Muscle of arm (tissue), 14 donors: Measurements from ENCODE around the gene IGFBP1. TPM values are rescaled to one million over a fixed set of nuclear protein-coding genes. Genes with fewer than 3 reads are reported as not detected.
"Not testable (repeated sequence)": the region's sequence is repeated elsewhere in the genome, so short reads cannot be mapped to it uniquely, and the experiment has no call there.

Experiments
- DNase-seq: peaks from one replicate; pipeline ENCODE4 v3.0.0-alpha.2; 2013
- long read RNA-seq, 11 donors: transcript quantifications; one replicate each; lab custom pipeline, GENCODE V29; 2026
- polyA plus RNA-seq, 12 donors: library from polyadenylated mRNA; unstranded; fragments of 120-200 nt; gene quantifications; one replicate each; pipeline ENCODE4 v1.2.1, GENCODE V29; 2013; ENCODE audit not compliant: insufficient read length in 12 of 12

IGFBP1 gene
- polyA plus RNA-seq = 1 to 10 TPM in 2 of 12 donors, under 1 TPM in 8, not detected in 2; 0.22 to 1.3 (median 0.35) TPM
- long read RNA-seq, donor 1 = 0 reads
- long read RNA-seq, donor 2 = 0 reads
- long read RNA-seq, donor 3 = 0 reads
- long read RNA-seq, donor 4 = 0 reads
- long read RNA-seq, donor 5, partial matches to known transcripts = 377 of 390 reads
- long read RNA-seq, donor 5, other reads (novel, unspliced or antisense) = 13 of 390 reads
- long read RNA-seq, donor 6, partial matches to known transcripts = 0 of 1 reads
- long read RNA-seq, donor 6, other reads (novel, unspliced or antisense) = 0 of 1 reads
- long read RNA-seq, donor 7 = 0 reads
- long read RNA-seq, donor 8 = 0 reads
- long read RNA-seq, donor 9 = 0 reads
- long read RNA-seq, donor 10, partial matches to known transcripts = 0 of 1 reads
- long read RNA-seq, donor 10, other reads (novel, unspliced or antisense) = 0 of 1 reads
- long read RNA-seq, donor 11 = 0 reads

DNA sequence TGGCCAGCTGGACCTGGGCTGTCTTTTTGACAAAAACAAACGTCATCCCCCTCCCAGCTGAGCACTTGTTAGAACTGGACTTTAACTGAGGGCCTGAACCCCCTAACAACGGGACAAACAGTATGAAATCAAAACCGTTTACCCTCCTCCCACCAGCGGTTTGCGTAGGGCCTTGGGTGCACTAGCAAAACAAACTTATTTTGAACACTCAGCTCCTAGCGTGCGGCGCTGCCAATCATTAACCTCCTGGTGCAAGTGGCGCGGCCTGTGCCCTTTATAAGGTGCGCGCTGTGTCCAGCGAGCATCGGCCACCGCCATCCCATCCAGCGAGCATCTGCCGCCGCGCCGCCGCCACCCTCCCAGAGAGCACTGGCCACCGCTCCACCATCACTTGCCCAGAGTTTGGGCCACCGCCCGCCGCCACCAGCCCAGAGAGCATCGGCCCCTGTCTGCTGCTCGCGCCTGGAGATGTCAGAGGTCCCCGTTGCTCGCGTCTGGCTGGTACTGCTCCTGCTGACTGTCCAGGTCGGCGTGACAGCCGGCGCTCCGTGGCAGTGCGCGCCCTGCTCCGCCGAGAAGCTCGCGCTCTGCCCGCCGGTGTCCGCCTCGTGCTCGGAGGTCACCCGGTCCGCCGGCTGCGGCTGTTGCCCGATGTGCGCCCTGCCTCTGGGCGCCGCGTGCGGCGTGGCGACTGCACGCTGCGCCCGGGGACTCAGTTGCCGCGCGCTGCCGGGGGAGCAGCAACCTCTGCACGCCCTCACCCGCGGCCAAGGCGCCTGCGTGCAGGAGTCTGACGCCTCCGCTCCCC lies at the start of gene IGFBP1:
TSS of gene IGFBP1 (plus strand) at position 304 of the 808 bp plus-strand sequence. CDS start at position 469, 165 bp downstream.
- DNase-seq = no peak

DNA sequence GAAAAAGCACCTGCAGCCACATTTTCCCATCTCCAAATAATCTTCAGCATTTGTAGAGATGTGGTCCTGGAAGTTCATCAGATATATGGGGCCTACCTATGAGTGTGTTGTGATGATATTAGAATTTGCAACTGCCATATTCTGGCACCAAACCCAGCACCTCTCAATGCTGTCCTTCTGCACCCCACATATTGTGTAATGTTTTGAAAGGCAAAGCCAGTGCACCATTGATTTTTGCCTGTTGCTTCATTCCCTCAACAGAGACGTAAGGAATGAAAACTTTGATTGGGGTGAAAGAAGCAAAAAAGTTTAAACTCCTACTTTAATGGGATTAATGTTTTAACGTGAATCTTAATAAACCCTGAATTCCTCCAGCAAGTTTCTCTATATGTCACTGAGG lies 49.4 kb upstream of the IGFBP1 start:
- not testable (repeated sequence) for DNase-seq

DNA sequence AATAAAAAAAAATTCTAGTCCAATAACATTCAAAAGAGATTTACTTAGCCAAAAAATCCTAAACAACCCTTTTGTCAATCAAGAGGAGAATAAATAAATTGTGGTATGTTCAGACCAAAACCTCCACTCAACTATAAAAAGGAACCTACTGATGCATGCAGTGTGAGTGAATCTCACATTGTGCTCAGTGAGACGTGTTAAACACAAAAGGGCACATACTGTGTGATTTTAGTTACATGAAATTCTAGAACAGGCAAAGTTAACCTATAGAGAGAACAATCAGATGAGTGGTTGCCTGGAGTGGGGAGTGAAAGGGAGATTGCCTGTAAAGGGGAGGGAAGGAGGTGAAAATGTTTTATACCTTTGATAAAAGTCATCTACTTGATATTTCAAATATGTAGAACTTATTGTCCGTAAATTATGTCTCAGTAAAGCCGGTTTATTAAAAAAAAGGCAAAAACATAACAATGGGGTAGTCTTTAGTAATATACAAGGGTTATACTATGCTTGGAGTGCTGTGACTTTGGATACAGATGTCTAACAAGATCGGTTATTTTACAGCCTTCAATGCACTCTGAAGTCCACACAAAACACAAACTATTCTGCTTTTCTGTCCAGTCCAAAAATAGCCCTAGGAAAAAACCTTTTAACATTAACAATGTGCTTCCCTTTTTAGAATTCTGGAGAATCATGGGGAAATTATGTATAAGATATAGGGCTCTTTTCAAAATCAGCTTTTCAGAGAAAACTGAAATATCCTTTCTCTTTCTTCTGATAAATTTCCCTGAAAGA lies 46.2 kb upstream of the IGFBP1 start:
- not testable (repeated sequence) for DNase-seq

DNA sequence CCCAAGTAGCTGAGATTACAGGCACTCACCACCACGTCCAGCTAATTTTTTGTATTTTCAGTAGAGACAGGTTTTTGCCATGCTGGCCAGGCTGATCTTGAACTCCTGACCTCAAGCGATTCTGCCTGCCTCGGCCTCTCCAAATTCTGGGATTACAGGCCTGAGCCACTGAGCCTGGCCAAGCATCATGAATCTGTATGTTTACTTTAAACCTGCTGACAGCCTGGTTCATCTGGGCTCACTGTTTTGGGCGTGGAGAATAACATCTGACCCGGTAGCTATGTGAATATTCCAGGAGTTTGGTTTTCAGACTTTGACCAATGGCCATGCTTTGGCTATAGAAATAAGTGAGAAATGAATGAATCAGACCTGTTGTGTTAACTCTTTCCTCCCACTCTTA lies 41.8 kb upstream of the IGFBP1 start:
- DNase-seq = not testable (repeated sequence)

DNA sequence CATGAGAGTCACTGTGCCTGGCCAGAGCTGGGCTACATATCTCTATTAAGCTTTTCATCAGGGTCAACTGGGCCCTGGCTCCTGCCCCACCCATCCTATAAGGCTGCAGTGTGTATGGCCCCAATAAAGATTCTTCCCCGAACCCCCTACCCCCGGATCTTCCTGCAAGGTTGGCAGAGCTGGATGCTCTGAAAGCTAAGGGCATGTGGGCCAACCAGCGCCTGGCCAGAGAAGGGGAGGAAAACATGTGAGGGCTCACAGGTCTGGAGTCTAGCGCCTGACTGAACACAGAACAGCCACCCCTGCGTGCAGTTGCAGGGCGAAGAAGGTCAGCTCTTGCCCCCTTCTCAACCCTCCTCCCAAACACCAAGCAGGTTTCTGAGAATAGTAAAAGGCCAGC lies 39.6 kb upstream of the IGFBP1 start:
- DNase-seq = not testable (repeated sequence)

DNA sequence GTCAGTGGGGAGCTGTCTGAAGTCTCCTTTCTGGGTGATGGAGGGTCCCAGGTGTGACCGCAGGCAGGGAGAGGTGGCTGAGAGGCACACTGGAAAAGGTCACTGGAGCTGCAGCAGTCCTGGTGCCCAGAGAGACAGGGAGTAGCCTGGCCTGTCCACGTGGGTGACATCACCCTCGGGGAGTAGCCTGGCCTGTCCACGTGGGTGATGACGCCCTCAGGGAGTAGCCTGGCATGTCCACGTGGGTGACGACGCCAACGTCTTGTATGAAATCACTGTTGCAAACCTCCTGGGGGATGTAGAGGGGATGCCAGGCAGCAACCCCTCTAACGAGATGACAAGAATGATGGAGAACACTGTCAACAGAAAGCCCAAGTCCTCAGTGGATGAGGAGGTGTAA lies 35.3 kb upstream of the IGFBP1 start:
- not testable (repeated sequence) for DNase-seq

DNA sequence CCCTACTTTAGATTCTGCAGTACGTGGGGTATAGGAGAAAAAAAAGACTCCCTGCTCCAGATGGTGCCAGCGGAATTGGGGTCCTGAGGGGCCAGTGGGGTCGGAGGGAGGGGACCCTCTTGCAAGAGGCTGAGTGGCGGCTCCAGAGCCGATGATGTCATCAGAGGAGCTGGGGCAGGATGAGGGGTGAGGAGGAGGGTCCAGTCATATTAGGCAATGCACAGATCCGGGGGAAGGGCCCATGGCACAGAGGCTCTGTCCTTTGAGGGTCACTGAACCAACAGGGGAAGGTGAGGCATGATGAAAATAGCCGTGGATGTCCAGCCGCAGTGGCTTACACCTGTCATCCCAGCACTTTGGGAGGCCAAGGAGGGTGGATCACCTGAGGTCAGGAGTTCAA lies 34.8 kb upstream of the IGFBP1 start:
- not testable (repeated sequence) for DNase-seq

DNA sequence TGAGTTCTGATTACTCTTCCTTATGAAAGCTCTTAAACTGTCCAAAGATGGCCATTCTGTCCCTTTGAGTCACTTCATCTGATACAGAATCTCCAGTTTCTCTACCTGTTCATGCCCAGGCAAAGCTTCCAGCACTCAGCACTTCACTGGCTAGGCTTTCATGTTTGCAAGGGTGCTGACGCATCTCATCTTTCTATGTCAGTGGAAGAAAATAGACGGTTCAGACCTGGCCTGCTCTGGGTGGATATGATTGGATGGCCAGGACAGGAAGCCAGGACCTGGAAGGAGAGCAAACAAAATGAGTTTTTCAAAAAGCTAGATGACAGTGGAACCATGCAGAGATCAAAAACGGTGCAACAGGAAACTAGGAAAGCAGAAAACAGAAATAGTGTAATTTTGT lies 32.6 kb upstream of the IGFBP1 start:
- DNase-seq = not testable (repeated sequence)

DNA sequence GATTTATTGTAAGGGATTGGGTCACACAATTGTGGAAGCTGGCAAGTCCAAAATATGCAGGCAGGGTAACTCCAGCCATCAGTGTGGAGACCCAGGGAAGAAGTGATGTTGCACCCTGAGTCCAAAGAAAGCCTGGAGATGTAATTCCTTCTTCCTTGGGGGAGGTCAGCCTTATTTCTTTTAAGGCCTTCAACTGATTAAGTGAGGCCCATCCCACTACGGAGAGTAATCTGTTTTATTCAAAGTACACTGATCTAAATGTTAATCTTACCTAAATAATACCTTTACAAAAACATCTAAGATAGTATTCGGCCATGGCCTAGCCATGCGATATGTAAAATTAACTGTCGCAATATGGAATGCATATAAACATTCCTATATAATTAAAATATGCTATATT lies 31.4 kb upstream of the IGFBP1 start:
- not testable (repeated sequence) for DNase-seq

DNA sequence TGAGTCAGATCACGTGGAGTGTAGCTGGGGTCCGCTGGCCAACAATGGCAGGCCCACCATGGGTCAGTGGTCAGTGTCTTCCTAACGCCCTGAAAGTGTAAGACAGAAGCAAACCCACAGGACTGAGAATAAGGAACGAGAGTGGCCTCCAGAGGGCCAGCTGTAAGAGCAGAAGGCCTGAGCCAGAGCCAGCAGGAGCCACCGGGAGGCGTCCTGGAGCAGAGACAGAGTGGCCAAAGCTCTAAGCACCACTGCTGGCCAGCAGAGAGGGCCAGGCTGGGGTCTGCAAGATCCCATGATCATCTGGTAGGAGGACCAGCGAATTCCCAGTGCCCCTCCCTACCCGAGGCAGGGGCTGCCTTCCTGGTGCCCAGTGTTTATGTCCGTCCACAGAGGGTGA lies 24.6 kb upstream of the IGFBP1 start:
- DNase-seq = no peak

DNA sequence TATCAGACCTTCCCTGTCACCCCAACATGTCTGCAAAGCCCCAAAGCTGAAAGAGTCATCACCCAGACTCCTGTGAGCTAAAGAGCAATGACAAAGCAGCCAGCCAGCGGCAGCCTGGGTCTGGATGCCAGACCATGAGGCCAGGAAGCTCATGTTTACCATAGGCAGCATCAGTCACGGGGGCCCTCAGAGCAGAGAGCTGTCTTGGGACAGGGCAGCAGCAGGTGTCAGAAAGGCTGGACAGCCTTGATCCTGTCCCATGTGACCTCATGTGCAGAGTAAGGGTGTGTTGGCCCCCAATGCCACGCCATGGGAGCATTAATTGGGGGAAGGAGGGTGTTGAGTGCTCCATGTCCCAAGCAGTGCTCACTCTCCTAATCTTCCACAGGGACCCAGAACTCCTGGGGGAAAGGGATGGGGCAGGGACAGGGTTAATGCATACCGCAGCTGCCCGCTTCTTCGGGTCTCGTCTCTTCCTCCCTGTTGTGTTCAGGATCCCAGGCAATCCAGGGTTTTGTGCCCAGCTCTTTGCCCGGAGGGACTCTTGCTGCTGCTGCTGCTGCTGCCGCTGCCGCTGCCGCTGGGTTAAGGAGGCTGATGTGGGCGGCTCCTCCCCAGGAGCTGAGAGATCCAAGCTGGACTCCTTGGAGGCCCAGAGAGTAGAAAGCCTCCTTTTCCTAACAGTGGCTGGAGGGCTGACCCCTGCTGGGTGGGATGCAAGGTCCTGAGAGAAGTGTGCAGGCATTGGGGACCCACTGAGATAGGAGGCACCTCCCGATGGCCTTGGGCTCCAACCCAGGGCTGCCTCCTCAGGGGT lies 22.5 kb upstream of the IGFBP1 start:
- DNase-seq = no peak

DNA sequence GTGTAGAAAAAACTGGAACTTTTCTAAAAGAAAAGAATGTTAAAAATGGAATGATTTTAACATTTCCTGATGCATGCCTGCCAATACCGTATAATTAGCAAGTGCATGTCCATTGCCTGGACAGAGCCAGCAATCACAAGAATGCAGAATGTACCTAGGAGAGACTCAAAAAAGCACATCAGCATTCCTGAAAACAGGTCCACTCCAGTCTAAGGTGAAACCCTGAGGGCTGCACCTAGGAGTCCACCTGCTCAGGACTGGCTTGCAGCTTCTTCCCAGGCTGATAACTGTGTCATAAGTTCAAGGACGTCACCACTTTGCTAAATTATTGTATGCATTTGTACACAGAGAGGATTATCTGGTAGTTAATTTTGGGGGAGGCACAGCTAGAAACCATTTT lies 20.8 kb upstream of the IGFBP1 start:
- no peak for DNase-seq

DNA sequence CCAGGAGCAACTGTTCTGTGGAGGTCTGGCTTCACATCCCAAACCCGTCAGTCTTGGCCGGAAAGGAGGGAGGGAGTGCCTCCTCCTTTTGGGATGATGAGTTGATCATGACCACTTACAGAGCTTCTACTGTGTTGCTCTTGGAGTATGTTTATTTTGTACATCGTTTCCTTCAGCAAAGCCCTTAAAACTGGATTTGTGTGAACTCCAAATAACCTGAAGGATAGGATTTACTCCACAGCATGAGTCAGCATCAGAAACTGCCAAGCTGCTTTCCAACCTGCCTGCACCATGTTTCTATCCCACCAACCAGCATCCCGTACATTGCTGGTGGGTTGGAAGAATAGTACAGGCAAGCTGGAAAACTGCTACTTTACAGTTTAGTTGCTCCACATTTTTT lies 18.9 kb upstream of the IGFBP1 start:
- no peak for DNase-seq

DNA sequence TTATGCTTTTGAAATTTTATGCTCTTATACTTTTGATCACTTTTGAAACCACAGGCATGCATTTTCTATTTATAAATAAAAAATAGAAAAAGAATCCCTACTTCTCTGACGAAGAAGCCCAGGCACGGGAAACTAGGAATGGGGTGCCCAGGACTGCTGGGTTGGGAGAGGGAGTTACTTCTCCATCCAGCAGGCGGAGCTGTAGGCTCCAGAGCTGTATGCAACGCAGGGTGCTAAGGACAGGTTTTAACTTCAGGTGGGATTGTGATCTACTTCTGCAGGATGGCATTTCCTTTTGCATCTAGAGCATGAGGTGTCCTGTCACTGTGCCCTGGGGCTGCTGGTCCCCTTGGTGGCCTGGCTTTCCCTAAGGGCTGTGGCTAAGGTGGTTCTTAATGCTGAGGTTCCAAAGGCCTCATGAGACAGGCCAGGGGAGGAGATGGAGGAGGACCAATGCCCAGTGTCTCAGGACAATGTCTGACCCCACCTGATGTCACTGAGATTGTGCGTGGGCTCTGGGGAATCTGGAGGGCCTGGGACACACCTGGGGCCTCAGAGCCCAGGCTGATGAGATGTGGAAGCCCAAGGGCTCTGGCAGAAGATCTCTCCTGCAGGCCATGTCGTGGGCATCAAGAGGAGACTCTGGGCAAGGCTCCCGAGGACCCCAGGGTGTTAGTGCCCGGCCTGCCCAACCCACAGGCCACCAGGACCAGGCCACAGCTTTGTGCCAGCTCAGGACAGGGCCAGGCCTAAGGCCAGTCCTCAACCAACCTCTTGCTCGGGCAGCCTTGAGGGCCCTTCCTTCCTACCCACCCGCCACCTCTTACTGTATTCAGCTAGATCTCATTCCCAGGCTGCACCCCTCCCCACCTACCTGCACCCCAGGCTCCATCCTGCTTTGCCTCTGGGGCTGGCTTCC lies 15.9 kb upstream of the IGFBP1 start:
- DNase-seq = no peak

DNA sequence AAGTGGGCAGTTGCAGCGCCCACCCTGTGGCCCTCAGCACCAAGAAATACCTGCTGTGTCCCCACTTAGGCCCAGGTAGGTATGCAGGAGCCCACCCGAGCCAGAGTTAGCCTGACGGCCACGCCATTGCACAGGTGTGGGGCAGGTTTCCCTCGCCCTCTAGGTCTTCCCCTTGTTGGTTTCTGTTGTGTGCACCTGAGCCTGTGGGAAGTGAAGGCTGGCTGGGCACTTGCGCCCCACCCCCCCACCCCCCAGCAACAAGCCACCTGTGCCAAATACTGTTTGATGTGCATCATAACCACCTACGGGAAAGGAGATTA lies 15.3 kb upstream of the IGFBP1 start, which contains the start of gene CCDC201:
TSS of gene CCDC201 (minus strand) at position 48 of the 320 bp plus-strand sequence. CDS start 75 bp downstream, outside the sequence.
- DNase-seq = no peak

DNA sequence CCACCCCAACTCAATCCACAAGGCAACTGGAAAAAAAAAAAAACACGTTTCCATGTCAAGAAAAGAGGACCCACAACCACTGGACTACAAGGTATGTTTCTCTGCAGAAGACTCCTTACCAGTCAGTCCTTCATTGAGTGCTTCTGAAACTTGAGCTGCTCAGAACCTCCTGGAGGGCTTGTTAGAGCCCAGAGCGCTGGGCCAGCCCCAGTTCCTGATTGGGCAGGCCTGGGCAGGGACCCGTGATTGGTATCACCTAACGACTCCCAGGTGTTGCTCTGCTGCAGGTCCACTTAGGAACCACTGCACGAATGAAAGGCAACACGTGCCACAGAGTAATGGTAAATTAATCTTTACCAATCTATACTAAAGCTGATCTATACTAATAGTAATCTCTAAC lies 14.9 kb upstream of the IGFBP1 start:
- DNase-seq = no peak

DNA sequence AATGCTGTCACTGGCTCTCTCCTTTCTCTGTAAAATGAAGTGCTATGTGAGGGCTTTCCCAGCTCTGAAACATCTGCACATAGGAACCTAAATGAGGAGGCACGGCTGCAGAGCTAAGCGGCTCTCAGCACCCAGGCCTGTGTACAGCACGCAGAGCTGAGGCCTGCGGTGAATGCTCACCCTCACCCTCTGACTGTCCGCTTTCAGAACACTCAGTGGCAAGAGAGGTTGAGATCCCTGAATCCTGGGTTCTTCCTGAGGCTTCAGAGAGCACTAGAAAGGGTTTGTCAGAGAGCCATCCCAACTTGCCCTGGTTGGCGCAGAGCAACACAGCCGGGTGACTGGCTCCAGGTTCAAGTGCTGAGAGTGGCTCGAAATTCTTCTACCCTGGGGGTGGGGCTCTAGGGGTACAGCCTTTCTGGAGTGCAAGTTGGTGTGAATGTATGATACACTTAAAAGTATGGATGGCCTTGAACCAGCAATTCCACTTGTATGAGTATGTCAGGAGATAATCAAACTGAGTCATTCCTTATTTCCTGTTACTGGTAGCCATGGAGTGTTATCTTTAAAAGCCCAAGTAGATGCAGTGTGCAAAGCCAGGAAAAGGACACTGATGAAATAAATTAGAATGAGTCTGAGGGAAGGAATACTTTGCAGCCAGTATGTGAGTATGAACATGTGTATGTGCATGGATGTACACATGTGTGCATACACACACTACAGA lies 13.7 kb upstream of the IGFBP1 start:
- no peak for DNase-seq

DNA sequence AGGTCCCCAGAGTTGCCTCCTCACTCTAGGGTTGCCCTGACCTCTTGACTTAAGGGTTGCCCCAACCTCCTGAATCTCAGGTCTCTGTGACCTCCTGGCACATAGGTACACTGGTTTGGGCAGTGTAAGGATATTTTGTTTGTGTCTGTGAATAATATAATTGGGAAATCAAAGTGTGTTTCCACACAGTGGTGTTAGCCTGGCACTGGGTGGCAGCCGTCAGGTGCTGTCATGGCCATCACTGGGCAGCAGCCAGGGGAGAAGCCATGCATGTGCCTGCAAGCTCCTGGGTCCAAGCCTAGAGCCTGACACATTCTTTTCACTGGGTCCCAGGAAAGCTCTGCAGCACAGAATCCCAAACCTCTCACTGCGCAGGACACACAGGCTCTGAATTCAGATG lies 11.8 kb upstream of the IGFBP1 start:
- DNase-seq = no peak

DNA sequence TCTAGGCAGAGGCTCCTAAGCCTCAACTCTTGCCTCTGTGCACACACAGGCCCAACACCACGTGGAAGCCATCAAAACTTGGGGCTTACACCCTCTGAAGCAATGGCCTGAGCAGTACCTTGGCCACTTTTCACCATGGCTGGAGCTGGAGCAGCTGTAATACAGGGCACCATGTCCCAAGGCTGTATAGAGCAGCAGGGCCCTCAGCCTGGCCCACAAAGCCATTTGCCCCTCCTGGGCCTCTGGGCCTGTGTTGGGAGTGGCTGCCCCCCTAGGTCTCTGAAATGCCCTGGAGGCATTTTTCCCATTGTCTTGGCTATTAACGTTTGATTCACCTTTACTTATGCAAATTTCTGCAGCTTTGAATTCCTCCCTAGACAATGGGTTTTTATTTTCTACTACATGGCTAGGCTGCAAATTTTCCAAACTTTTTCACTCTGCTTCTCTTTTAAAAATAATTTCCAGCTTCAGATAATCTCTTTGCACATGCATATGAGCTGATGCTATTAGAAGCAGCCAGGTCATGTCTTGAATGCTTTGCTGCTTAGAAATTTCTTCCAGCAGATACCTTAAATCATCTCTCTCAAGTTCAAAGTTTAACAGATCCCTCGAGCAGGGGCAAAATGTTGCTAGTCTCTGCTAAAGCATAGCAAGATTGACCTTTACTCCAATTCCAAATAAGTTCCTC lies 9.7 kb upstream of the IGFBP1 start:
- DNase-seq = no peak
